HG03432 (cell line): ENCODE data around the gene MS4A1.
A peak's percentile ranks its signal among the peaks of the same experiment; 100 is the strongest.
"Not testable (repeated sequence)": the region's sequence is repeated elsewhere in the genome, so short reads cannot be mapped to it uniquely, and the experiment has no call there.

Experiments used
- ATAC-seq: cut with Tn5 transposase; IDR thresholded peaks from one replicate; pipeline ENCODE4 v1.9.1; 2021; ENCODE audit warnings: mild to moderate bottlenecking, moderate library complexity; ENCODE audit not compliant: unreplicated experiment

The MS4A1 gene

DNA sequence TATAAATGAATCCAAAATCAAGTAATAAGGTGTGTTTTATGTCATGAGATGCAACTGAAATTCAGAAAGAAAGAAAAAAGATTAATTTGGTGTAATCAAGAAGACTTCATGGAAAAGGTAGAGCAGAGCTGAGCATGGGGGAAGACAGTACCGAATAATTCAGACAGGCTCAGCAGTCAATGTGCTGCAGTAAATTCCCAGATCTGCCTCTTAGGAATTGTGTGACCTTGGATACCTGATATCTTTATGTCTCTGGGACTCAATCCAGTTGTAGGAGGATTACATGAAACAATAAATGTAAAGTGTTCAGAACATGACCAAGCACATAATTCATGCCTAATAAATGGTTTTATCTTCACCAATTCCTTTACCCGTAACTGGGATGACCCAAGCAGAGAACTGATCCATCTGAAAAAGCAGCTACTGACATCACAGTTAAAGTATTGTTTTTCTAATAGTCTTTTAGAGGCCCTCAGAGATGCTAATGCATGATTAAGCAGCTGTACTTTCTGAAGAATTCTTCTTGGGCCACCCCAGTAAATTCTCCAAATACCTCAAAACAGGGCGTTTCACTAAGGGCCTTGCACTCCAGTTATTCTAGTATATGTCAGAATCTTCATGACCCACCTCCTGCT, 44.7 kb downstream of the MS4A1 start:
- ATAC-seq, result no peak

DNA sequence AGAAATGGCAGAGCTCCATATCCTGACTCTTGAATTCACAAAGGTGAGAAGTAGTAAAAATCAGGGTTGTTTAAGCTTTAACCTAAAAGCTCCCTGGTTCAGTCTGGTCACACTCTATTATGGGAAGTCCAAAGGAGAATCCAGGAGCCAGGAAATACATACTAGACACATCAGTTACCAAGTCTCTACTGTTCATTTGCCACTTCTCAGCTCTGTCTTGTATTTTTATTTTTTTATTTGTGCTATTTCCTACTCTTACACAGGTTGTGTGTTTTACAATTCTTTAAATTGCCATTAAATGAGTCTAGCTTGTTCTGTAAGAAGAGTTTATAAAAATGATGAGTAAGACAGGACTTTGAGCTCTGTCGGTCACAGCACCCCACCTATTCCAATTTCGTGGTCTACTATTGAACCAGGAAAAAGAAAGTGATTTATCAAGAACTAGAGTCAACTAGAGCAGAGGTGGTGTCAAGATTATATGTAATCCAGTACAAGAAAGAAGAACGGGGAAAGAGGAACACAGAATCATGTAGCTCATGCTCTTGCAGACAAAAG, 46.7 kb downstream of the MS4A1 start:
- ATAC-seq, result no peak

DNA sequence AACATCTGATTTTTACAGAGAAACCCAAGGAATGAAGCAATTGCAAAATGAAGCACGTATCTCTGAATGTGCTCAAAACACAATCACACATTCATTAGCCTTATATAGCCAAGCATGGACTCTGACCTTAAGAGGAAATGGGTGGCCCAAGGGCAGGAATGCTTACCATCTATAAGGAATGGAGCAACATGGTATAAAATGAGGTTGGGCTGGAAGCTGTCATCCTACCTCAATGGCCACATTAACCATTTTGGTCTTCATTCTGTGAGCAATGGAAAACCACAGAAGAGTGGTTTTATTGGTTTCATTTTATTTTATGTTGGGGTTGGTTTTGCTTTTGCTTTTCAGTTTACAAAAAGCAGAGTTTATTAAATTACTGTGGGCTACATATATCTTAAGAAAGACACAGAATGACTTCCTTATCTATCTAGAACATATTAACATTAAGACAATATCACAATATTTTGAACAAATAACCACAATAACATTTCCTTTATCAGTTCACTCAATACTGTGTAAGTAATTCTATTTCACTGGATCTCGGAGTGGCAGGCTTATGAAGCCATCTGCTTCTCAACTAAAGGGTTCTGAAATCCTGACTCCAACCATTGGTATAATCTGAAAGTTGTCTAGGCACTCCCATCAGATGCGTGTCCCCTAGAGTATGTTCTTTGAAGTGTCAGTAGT, 48.7 kb downstream of the MS4A1 start:
- ATAC-seq, result peak; percentile 63

DNA sequence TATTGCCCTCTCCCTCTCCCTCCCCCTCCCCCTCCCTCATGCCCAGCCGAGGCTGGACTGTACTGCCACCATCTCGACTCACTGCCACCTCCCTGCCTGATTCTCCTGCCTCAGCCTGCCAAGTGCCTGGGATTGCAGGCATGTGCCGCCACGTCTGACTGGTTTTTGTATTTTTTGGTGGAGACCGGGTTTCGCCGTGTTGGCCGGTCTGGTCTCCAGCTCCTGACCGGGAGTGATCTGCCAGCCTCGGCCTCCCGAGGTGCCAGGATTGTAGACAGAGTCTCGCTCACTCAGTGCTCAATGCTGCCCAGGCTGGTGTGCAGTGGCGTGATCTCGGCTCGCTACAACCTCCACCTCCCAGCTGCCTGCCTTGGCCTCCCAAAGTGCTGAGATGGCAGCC, 54.0 kb downstream of the MS4A1 start:
- ATAC-seq, result not testable (repeated sequence)

DNA sequence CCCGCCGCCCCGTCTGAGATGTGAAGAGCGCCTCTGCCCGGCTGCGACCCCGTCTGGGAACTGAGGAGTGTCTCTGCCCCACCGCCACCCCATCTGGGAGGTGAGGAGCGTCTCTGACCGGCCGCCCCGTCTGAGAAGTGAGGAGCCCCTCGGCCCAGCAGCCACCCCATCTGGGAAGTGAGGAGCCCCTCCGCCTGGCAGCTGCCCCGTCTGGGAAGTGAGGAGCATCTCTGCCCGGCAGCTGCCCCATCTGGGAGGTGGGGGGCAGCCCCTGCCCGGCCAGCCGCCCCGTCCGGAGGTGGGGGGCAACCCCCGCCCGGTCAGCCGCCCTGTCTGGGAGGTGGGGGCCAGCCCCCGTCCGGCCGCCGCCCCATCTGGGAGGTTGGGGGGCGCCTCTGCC, 54.6 kb downstream of the MS4A1 start:
- not testable (repeated sequence) for ATAC-seq

DNA sequence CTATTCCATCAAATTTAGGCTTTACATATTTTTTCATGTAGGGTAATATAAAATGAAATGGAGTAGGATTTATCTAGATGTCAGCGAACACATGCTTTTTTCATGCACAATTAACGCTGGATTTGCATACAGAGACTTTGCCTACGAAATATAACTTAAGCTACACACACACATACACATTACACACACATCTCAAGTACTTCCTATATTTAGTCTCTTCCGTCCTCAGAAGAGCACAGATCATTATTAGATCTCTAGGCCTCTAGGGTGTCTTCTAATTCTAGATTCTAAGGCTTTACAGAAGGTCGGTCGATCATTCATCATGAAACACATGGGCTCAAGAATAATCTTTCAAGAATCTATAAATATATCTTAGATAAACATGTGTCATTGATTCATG, 55.7 kb downstream of the MS4A1 start:
- ATAC-seq, result no peak

DNA sequence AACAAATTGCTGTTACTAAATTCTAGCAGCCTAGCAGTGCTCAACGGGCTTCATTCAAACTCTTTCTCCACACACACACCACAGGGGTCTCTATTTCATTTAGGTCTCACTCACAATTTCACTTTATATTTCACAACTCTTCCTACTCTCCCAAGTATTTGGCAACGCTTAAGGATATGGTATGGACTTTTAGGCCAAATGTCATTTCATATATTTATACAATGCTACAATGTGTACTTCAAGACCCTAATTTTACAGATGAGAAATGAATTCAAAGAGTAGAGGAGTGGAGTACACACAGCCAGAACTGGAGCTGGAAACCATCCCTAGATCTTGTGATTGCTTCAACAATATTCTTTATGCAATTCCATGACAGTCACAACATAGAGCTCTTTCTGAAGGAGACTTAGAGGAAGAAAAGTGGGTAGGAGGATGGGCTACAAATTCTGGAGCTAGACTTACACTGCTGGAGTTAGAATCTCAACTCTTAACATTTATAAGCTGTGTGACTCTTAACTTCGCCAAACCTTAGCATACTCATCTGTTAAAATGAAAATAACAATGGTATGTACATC, 57.1 kb downstream of the MS4A1 start:
- ATAC-seq, result no peak

DNA sequence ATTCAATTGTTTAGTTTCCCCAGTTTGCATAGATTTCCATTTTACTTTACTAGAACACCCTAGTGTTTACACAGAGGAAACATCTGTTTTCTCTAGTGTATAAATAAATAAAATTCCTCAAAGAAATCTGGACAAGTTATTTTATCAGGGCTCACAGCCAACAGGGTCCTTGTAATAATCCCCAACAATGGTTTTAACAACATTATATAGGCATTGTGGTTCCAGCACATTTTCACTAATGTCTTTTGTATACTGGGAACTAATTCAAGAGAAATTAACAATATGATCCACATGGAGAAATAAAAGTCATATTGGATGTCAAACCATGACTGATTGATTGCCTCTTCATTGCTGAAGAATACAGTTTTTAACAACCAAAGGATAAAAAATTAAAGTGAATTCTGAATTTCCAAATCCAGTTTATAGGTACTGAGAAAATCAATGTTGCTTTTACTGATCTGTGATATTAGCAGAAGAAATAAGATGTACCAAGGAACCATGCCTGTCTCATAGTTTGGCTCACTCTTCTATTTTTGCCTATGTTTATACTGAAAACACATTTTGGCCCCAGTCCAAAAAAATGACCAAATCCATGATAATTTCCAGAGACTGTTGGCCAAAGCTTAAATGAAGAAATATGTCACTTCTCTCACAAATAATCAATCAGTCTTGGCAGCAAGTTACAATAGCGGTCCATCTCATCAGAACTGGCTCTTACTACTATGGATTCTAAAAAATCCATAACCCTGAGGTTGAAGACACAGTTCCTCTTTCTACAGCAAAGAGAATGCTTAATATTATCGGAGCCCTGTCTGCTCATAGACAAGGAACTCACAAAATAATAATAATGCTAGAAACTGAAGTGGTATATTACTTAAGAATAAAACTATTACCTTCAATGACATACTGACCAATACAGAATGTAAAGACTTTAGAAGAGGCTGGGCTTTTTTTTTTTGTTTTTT, 58.1 kb downstream of the MS4A1 start:
- ATAC-seq, result no peak

DNA sequence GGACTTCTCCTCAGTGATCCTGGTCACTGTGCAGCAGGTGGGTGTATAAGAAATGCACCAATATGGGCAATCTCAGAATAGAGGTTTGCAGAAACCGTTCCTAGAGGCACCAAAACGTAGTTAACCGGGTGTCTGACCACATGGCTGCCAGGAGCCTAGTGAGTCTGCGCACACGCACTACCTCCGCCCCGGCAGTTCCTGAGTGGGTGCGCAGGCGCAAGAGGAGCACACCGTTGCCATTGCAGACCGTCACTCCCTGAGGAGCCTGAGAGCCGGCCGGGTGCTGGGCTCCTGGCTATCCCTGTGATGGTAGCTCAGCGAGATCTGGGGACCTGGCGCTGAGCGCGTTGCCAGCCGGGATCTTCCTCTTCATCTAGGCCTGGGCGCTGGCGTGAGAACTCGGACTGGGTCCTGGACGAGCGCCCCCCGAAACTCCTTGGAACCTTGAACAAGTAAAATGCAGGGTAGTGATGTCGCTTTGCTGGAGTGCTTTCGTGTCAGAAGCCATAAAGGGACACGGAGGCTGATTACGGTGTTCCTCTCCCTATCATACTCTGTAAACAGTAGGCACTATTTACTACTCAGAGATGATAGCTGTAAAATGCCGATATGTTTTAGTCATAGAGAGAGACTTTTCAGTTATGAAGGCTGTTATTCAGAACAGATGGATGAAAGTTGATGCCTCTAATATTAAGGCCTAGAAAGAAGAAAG, 59.7 kb downstream of the MS4A1 start, which contains the start of gene MS4A13:
MS4A13 (plus strand) TSS at position 249 of the 712 bp plus-strand sequence. CDS start 2,692 bp downstream, outside the sequence.
- ATAC-seq, result no peak
